Ovary (tissue), 3 donors: ENCODE measurements around the gene CADM2.

ENCODE experiments used
- CTCF ChIP-seq, 3 donors: fragments of 450-650 bp in 2 of 3; fragments of 200-600 bp in 1 of 3; IDR thresholded peaks; one replicate each; pipeline versions ENCODE4 v1.5.1 to v1.8.0; 2016 to 2022; ENCODE audit warnings: antibody characterized with exemption in 3 of 3, mild to moderate bottlenecking in 1 of 3
- POLR2A ChIP-seq: fragments of 450-650 bp; IDR thresholded peaks from one replicate; pipeline ENCODE4 v1.6.1; 2017; ENCODE audit warnings: antibody characterized with exemption, mild to moderate bottlenecking, moderate library complexity
- donor health status: DM: no; HTN: no; CAD: no.

- TF ChIP-seq CTCF (IDR thresholded peaks at IDR 0.05) (no peak), POLR2A (no peak)
These were observed 645.9 kb downstream of the CADM2 start for GRCh38 chr3:85604641-85605040.
